GM18951 (cell line): ENCODE data around the gene DIMT1.

Source experiments
- POLR2A ChIP-seq: IDR thresholded peaks from 4 replicates; pipeline ENCODE4 v1.6.1; 2011; ENCODE audit warnings: mild to moderate bottlenecking; ENCODE audit not compliant: insufficient read length, insufficient read depth; ENCODE audit errors: extremely low read depth
- in situ Hi-C: fragments of 300-500 bp; cut with MboI; formaldehyde crosslinking; loops from one replicate; pipeline ENCODE4 v1.12.0; 2022; ENCODE audit warnings: low sequenced_read_pairs, mixed read lengths, inconsistent platforms; ENCODE audit not compliant: unreplicated experiment

DIMT1 gene

DNA sequence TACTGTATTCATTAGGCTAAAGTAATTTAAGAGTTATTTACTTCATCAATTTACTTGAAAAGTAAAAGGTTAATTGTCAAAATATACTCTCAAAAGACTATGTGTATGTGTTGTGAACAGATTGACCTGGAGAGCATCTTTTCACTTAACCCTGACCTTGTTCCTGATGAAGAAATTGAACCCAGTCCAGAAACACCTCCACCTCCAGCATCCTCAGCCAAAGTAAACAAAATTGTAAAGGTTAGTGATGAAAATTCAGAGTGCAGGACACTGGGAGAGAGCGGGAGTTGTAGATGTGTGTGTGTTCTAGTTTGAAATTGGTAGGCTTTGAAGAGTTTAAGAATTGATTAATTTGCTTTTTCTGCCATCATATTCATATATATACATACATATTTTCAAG is 55.8 kb downstream of the DIMT1 start:
- in situ Hi-C loops = no loop called here
- TF ChIP-seq POLR2A = no peak

DNA sequence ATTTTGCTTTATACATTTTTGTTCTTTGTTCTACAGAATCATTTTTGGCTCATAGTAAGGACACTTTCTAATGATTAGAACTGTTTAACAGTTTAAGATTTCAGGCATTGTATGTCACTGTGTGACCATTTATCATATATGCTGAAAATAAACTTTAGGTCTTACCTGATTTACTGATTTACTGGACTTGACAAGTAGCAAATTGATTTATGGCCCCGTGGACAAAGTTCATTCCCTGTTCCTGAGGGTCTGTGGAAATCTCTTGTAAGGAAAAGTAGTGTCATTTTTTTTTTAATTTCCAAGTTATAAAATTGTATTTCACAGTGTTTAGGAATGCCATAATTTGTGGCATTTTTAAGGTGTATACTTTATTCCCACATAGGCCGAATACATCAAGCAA is 57.0 kb downstream of the DIMT1 start:
- in situ Hi-C loops = no loop called here
- TF ChIP-seq POLR2A = no peak

GRCh38 chr5:62343428-62343827 is 60.3 kb downstream of the DIMT1 start:
- in situ Hi-C loops = no loop called here
- TF ChIP-seq POLR2A = no peak

- TF ChIP-seq POLR2A = no peak
- in situ Hi-C loops = no loop called here
Observed at GRCh38 chr5:62342476-62342837, 61.2 kb downstream of the DIMT1 start.

GRCh38 chr5:62341783-62342475 is 61.8 kb downstream of the DIMT1 start:
- TF ChIP-seq POLR2A = no peak
- in situ Hi-C loops = no loop called here

DNA sequence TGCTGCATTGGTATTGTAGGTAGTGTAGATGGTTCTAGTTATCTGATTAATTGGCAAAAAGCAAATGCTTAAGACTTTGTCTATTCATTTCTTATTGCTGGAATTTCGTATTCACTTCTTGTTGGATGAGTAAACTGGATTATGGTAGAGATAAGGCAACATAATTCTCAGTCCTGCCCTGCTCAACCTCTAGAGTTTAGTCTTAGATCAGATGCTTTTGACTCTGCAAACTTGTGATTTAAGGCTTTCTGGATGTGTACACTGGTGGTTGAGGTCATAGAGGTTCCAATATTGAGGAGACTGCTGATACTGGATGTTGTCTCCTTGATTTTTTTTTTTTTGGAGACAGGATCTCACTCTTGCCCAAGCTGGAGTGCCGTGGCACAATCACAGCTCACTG is 62.7 kb downstream of the DIMT1 start:
- no peak for TF ChIP-seq POLR2A

GRCh38 chr5:62340392-62340791 is 63.3 kb downstream of the DIMT1 start:
- TF ChIP-seq POLR2A = no peak
- in situ Hi-C loops = no loop called here

More for the DNA sequence above, 62.7 kb downstream of the DIMT1 start:
- in situ Hi-C loops = no loop called here
